NCI-H1694 treated with DMSO at 0.1 percent for 48 hours (cell line): ENCODE results near the gene STARD3.
A peak's percentile ranks its signal among the peaks of the same experiment; 100 is the strongest.

Source experiments
- DNase-seq: peaks from one replicate; lab custom pipeline; 2025; lab: John Stamatoyannopoulos, UW

The STARD3 gene

GRCh38 chr17:39621523-39622379, 15.2 kb upstream of the STARD3 start:
- peak; percentile 90 for DNase-seq

DNA sequence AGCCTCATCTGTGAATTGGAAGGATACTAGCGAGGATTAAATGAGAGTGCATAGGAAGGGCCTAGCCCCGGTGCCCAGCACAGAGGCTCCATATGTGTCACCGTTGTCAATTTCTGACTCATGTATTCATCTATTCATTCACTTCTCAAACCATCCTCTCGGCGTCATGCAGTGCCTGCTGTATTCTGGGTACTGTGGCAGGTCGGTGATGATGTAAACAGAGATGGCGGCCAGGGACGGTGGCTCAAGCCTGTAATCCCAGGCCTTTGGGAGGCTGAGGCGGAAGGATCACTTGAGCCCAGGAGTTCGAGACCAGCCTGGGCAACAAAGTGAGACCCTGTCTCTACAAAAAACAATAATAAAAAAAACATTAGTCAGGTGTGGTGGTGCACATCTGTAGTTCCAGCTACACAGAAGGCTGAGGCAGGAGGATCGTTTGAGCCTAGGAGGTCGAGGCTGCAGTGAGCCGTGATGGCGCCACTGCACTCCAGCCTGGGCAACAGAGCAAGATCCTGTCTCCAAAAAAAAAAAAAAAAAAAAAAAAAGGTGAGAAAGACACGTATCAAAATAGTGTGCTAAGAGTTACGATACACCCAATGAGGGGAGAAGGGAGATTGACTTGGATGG, 14.5 kb upstream of the STARD3 start:
- no peak for DNase-seq

- peak; percentile 48 for DNase-seq
Observed at GRCh38 chr17:39623356-39623950, 13.5 kb upstream of the STARD3 start.

DNA sequence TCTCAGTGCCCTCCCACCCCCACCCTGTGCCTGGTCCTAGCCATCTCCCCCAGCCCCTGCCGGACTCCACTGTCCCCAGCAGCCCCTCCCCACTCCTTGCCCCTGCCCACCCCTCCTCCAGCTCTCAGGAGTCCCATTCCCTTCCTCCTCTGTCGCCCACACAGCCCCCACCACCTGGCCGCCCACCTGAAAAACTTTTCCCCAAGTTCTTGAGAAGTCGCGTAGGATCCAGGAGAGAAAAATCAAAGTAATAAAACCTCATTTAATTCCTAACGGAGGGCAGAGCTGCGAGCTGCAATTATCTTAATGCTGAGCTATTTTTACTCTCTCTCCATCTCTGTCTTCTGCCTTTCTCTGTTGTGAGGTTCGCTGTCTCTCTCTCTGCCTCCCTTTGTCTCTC, 12.6 kb upstream of the STARD3 start:
- DNase-seq: no peak

DNA sequence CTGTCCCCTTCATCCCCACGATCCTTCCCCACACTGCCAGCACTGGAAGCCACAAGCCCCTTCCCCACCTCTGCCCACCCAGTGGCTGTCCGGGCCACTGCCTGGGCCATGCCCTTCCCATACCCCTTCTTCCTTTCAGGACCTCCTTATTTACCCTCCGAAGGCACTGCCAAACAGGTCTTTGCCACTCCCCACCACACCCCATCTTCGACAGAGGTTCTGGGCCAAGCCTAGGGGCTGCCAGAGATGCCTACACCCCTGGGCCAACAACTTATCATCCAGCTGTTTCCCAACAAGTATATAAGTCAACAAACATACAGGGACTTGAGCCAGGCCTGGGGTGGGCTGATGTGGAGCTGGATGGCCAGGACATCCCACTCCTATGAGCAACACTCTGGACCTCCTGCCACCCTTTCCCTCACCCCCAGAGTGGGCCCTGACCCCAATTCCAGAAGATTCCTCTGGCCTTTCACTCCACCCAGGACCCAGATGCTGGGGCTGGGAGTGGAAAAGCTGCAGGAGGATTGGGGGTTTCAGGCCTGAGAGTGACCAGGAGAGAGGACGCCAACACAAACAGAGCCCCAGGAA, 11.7 kb upstream of the STARD3 start:
- DNase-seq: no peak

- no peak for DNase-seq
Observed at GRCh38 chr17:39626171-39627046, 10.5 kb upstream of the STARD3 start, which contains the start of gene PPP1R1B. TSS of gene PPP1R1B (plus strand) at chr17:39626952. CDS start at chr17:39627393, 441 bp downstream.

DNA sequence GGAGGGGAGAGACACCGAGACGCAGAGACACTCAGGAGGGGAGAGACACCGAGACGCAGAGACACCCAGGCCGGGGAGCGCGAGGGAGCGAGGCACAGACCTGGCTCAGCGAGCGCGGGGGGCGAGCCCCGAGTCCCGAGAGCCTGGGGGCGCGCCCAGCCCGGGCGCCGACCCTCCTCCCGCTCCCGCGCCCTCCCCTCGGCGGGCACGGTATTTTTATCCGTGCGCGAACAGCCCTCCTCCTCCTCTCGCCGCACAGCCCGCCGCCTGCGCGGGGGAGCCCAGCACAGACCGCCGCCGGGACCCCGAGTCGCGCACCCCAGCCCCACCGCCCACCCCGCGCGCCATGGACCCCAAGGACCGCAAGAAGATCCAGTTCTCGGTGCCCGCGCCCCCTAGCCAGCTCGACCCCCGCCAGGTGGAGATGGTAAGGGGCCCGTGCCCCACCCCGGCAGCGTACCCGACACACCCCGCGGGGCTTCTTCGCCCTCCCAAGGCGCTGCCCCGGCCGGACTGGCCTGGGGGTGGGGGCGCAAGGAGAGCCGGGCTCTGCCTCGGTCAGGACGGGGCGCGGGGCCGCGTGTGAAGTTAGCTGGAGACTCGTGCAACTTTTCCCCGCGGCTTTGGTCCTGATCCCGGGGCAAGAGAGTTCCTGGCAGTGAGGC, 9.8 kb upstream of the STARD3 start:
- DNase-seq: no peak

GRCh38 chr17:39627712-39628516, 9.0 kb upstream of the STARD3 start:
- no peak for DNase-seq

- no peak for DNase-seq
Observed at GRCh38 chr17:39628655-39629493, 8.1 kb upstream of the STARD3 start.

- no peak for DNase-seq
Observed at GRCh38 chr17:39629494-39629880, 7.5 kb upstream of the STARD3 start.

- no peak for DNase-seq
Observed at GRCh38 chr17:39629898-39630297, 7.0 kb upstream of the STARD3 start.

DNA sequence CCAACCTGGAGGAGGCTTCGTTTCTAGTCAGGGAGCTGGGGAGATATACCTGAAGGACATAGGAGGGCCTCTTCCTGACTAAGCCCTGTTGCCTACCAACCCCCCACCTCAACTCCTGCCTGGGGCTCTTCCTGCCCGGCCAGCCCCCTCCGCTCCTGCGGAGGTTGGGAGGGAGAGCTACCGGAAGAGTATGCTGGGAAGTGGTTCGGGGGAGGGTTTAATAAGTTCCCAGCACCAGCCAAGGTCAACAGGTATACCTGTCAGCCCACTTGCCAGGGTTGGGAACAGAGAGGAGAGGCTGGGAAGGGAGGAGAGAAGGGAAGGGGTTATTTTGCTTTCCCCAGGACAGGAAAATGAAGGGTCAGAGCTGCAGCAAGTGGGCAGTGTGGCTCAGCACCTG, 5.5 kb upstream of the STARD3 start:
- no peak for DNase-seq

- no peak for DNase-seq
Observed at GRCh38 chr17:39632153-39632941, 4.6 kb upstream of the STARD3 start.

DNA sequence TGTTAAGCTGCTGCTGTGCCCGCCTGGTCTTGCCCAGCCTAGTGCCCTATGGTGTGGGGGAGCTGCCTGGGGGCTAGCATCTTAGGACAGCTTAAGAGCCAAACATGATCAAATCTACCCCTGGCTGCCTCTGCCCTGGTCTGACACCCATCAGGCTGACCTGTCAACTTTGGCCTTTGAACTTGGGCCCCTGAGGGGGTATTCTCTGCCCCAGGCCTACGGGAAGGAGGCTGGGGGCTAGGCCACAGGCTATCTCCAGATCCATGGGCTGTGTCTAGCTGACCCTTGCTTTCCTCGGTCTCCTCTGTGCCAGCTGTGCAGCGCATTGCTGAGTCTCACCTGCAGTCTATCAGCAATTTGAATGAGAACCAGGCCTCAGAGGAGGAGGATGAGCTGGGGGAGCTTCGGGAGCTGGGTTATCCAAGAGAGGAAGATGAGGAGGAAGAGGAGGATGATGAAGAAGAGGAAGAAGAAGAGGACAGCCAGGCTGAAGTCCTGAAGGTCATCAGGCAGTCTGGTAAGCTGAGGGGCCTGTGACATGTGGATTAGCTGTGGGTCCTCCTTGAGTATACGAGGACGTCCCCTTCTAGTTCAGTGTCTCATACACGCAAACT, 3.3 kb upstream of the STARD3 start:
- DNase-seq: no peak

DNA sequence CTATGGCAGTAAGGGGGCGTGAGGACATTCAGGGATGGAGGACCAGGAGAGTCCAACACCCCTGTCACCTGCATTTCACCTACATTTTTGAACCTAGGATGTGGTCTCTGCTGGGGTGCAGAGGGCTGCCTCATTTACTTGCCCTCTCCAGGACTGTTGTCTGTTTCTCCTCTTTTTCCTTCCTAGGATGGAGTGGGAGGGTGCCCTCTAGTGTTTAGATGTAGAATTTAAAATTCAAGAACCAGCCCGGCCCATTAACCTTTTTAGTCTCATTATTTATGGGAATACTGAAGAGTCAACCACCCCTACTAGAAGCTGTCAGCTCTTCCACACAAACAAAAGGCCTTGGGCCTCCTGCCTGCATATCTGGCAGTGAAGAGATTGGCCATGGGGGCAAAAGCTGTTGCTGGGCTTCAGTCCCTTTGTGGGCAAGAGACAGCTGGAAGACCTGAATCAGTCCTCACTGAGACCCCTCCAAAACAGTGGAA, 2.5 kb upstream of the STARD3 start:
- DNase-seq: peak; percentile 67

DNA sequence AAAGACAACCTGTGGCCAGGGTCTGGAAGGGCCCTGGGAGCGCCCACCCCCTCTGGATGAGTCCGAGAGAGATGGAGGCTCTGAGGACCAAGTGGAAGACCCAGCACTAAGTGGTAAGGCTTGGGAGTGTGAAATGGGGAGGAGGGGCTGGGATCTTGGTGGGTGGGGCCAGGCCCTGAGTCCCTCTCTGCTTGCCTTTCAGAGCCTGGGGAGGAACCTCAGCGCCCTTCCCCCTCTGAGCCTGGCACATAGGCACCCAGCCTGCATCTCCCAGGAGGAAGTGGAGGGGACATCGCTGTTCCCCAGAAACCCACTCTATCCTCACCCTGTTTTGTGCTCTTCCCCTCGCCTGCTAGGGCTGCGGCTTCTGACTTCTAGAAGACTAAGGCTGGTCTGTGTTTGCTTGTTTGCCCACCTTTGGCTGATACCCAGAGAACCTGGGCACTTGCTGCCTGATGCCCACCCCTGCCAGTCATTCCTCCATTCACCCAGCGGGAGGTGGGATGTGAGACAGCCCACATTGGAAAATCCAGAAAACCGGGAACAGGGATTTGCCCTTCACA, 1.2 kb upstream of the STARD3 start:
- no peak for DNase-seq

- no peak for DNase-seq
Observed at GRCh38 chr17:39636587-39636926, 387 bp upstream of the STARD3 start.

DNA sequence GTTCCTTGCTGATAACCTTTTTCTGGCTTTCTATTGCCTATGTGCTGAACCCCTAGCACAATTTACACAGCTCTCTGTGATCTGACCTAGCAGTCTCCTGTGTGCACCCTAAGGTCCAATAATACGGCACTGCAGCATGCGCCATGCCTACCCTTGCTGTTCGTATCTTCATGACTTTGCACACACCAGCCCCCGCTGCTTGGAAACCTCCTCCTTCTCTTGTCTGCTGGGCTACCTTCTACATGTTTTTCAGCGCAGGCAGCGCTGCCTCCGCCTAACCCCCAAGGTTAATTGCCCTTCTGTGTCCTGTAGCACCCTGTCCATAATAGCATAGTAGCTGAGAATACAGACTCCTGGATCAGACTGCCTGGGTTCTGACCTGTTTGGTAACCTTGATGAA, 1.4 kb downstream of the STARD3 start:
- no peak for DNase-seq
